NCI-H510A treated with DMSO at 0.1 percent for 48 hours (cell line): ENCODE data around the gene MAGI2.
"Not testable (repeated sequence)": the region's sequence is repeated elsewhere in the genome, so short reads cannot be mapped to it uniquely, and the experiment has no call there.

Experiments used
- DNase-seq: peaks from one replicate; lab custom pipeline; 2025; lab: John Stamatoyannopoulos, UW

Gene MAGI2

DNA sequence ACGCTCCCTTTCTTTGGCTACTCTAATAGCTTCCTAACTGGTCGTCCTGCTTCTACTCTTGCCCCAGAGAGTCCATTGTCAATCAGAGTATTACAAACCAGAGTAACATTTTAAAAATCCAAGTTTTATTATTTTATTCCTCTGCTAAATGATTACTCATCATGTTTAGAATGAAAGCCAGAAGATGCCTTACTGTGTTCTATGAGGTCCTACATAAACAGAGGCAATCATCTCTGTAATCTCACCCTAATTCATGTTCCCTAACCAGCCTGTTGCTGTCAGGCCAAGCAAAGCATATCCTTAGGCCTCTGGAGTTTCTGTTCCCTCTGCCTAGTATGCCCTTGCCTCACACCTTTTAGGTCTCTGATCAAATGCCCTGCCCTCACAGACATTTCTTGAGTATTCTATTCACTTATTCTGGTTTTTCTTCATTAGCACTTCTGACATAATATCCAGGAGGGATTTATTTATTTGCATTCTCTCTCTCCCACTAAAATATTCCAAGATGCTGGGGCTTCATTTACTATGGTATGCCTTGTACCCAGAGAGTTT is 1157.3 kb downstream of the MAGI2 start:
- no peak for DNase-seq

DNA sequence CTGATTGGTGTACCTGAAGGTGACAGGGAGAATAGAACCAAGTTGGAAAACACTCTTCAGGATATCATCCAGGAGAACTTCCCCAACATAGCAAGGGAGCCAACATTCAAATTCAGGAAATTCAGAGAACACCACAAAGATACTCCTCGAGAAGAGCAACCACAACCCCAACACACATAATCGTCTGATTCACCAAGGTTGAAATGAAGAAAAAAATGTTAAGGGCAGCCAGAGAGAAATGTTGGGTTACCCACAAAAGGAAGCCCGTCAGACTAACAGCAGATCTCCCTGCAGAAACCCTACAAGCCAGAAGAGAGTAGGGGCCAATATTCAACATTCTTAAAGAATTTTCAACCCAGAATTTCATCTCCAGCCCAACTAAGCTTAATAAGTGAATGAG is 1164.0 kb downstream of the MAGI2 start:
- DNase-seq = not testable (repeated sequence)

DNA sequence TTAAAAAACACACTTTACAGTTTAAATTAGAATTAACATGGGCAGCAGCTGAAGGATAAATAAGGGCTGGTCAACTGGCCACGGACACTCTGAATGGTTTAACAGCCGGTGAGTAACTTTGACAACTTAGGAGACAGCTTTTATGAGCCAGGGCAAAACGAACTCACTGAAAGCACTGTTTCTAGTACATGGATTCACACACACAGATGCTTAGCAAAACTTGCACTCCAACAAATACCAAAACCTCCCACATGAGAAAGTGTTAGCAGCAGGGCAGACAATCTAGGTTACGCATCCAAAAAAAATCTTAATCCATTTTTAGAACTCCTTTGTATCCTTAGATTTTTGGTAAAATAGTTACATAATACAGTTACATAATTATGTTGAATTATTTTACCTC is 1168.5 kb downstream of the MAGI2 start:
- no peak for DNase-seq

- DNase-seq = no peak
These were observed 1173.2 kb downstream of the MAGI2 start for GRCh38 chr7:78280276-78280675.

- DNase-seq = no peak
These were observed 1174.0 kb downstream of the MAGI2 start for GRCh38 chr7:78279457-78279856.

DNA sequence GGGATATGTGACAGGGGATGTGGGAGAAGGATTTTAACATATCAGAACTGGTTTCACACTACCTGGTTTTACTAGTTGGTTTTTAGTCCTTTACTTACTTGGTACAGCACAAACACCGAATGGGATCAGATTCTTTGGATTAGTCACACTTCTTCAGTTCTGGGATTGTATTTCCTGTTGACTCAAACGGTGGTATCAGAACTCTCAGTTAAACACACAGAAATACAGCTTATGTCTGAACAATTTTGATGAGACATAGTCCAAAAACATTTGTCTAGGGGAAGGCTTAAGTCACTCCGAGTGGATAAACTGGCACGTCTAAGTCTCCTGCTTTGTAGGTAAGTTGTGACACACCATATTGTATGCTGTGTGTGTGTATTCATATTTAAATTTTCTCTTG is 1174.4 kb downstream of the MAGI2 start:
- DNase-seq = no peak

GRCh38 chr7:78267141-78267540 is 1186.3 kb downstream of the MAGI2 start:
- no peak for DNase-seq

- no peak for DNase-seq
These were observed 1188.0 kb downstream of the MAGI2 start for GRCh38 chr7:78265486-78265885.

DNA sequence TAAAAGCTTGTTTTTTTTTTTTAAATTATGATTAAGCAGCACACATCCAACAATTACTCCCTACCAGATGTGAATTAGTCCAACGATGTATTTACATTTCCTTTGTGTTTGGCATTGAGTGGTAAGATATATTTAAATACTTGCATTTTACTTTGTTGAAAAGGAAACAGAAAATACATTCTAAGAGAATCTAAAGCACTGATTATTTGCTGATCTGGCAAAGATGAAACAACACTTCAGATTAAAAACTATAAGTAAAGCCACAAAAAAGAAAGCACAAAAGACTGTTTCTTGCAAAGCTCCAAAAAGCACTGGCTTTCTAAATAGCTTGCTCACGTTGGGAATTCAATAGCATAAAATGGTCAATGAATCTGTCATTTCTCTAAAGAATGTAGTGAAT is 1188.4 kb downstream of the MAGI2 start:
- DNase-seq = no peak

DNA sequence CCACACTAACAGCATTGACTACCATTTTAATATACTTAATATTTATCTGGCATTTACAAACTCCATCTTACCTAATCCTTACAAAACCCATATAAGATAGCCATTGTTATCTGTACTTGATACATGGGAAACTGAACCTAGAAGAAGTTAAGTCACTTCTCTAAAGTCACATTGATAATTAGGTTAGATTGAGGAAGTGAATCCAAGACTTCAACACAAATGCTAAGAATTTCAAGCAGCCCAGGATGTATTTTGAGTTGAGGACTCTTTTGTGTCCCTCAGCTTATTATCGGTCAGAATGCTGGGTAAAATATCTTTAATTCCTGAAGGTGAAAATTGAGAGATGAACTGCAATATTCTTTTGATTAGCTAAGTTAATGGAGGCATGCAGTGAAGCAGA is 1189.4 kb downstream of the MAGI2 start:
- DNase-seq = no peak

GRCh38 chr7:78261739-78262138 is 1191.7 kb downstream of the MAGI2 start:
- DNase-seq = no peak

DNA sequence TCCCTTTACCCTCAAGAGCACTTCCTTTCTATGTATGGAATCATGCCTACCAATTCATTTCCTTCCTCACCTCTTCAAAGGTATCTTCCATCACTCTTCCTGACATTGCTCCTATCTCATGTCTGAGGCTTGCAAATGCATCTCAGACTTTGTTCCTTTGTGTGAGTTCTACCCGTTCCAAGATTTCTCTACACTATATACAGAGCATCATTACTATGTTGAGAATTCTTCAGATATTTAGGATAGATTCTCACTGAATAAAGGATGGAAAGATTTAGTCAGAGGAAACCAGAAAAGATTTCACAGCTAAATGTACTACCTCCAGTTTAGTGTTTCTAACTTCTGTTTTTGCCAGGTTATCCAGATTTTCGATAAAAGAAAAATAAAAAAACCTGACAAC is 1192.2 kb downstream of the MAGI2 start:
- no peak for DNase-seq

GRCh38 chr7:78260826-78261225 is 1192.6 kb downstream of the MAGI2 start:
- no peak for DNase-seq

GRCh38 chr7:78254726-78255055 is 1198.8 kb downstream of the MAGI2 start:
- DNase-seq = peak; percentile 0

- DNase-seq = no peak
These were observed 1199.4 kb downstream of the MAGI2 start for GRCh38 chr7:78253850-78254725.

GRCh38 chr7:78248867-78249266 is 1204.6 kb downstream of the MAGI2 start:
- DNase-seq = no peak

DNA sequence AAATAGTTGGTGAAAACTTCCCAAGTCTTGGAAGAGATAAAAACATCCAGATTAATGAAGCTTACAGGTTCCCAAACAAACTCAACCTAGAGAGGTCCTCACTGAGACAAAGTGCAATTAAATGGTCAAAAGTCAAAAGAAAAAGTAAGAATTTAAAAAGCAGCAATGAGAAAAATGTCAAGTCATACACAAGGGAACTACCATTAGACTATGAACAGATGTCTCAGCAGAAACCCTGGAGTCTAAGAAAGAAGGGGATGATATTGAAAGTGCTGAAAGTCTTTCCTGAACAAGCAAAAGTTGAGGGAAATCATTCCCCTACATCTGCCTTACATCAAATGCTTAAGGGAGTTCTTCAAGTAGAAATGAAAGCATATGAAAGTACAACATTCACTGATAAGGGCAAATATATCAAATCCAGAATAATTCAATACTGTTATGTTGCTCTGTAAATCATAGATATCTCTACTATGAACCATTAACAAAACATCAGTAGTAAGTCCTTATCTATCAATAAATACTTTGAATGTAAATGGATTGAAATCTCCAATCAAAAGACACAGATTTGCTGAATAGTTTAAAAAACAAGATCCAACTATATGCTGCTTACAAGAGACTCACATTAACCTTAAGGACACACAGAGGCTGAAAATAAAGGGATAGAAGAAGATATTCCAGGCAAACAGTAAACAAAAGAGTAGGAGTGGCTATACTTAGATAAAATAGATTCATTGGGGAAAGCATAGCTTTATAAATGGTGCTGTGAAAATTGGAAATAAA is 1205.4 kb downstream of the MAGI2 start:
- no peak for DNase-seq

GRCh38 chr7:78240179-78240578 is 1213.3 kb downstream of the MAGI2 start:
- not testable (repeated sequence) for DNase-seq

DNA sequence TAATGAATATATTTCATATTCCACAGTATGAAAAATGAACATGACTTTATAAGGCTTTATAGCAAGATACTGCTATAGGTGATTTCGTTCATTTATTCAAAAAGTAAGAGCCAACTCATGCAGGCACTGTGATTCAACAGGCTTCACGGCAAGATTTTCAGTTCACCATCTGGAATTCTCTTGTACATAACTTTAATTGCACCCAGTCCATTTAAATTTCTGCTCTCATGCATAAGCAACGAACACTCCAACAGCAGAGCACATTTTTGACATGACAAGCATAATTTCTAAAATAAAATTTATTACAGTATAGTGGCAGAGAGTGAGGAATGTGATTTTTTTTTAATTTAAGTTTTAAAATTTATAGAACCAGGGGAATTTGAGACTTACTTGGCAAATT is 1218.8 kb downstream of the MAGI2 start:
- DNase-seq = no peak

DNA sequence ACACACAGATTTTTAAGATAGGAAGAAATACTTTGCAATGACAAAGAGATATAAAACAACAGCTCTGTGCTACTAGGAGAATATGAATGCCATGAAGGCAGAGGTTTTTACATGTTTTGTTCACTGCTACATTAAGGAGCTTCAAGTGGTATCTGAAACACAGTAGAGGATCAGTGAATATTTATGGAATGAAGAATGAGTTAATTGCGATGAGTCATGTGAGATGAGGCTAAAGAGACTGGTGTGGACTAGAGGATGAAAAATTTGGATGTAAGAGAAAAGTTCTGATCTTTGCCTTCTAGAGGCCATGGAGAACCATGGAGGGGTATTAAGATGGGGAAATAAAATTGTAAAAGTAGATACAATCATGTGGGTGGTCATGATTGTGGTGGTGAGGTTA is 1220.7 kb downstream of the MAGI2 start:
- no peak for DNase-seq

GRCh38 chr7:78226059-78226719 is 1227.3 kb downstream of the MAGI2 start:
- DNase-seq = no peak

- no peak for DNase-seq
These were observed 1227.9 kb downstream of the MAGI2 start for GRCh38 chr7:78225534-78225933.

GRCh38 chr7:78224923-78225322 is 1228.5 kb downstream of the MAGI2 start:
- no peak for DNase-seq
